ENCODE results near the gene KCNJ1. TPM values are rescaled to one million over a fixed set of nuclear protein-coding genes. Genes with fewer than 3 reads are reported as not detected.

KCNJ1 gene
- total RNA-seq, 2 donors from 2014 or later: not detected

- DNase-seq (peak; percentile 61 to 82 (median 77)), ATAC-seq (peak; percentile 78)
- no peaks in the 10 kb centered on the region for H3K27me3 ChIP-seq
- H3K4me3 ChIP-seq: no peak overlapping the region
- 31 to 47% methylated on average over 7 of the region's 7 CpGs for WGBS, 2 donors
- no peaks in the 10 kb centered on the region for H3K9me3 ChIP-seq
- TF ChIP-seq, protein P1, sequence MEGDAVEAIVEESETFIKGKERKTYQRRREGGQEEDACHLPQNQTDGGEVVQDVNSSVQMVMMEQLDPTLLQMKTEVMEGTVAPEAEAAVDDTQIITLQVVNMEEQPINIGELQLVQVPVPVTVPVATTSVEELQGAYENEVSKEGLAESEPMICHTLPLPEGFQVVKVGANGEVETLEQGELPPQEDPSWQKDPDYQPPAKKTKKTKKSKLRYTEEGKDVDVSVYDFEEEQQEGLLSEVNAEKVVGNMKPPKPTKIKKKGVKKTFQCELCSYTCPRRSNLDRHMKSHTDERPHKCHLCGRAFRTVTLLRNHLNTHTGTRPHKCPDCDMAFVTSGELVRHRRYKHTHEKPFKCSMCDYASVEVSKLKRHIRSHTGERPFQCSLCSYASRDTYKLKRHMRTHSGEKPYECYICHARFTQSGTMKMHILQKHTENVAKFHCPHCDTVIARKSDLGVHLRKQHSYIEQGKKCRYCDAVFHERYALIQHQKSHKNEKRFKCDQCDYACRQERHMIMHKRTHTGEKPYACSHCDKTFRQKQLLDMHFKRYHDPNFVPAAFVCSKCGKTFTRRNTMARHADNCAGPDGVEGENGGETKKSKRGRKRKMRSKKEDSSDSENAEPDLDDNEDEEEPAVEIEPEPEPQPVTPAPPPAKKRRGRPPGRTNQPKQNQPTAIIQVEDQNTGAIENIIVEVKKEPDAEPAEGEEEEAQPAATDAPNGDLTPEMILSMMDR (IDR thresholded peaks at IDR 0.05): no peak
- no peak for TF ChIP-seq POLR2A (IDR thresholded peaks at IDR 0.05)
- intact Hi-C loops (cut with DNase I): no loop called here
- peaks cover 43% of the 10 kb centered on the region for H3K4me1 ChIP-seq
- H3K36me3 ChIP-seq (replicated peaks in 1 of 2; ENCODE audit: insufficient read depth in 1 of 2, low read depth in 2 of 2): no peaks in the 10 kb centered on the region
- peak overlapping the region; percentile 58 to 75 (median 72) for H3K27ac ChIP-seq
These were observed 25.5 kb downstream of the KCNJ1 start for GRCh38 chr11:128841461-128842072.

DNA sequence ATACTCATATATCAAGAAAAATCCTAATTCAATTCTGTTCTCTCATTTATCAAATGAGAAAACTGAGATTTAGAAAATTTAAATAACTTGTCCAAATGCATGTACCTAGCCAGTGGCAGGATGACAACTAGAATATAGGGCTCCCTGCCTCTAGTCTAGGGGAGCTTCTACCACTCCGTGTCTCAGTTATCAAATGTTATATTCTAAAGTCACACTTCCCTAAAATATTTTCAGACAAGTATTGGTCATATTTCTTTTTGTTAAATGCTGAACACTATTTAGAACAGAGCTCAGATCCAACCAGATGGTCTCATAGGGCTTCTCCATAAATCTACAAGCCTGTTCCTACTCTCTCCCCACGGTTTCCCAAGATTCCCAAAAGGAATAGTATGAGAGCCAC lies 26.3 kb downstream of the KCNJ1 start:
- Histone ChIP-seq H3K9me3 (no peaks in the 10 kb centered on the region), H3K4me3 (no peak overlapping the region), H3K4me1 (peaks cover 43% of the 10 kb centered on the region), H3K27ac (peak overlapping the region; percentile 22 to 75 (median 72)), H3K36me3 (replicated peaks in 1 of 2; ENCODE audit: insufficient read depth in 1 of 2, low read depth in 2 of 2) (no peaks in the 10 kb centered on the region), H3K27me3 (no peaks in the 10 kb centered on the region)
- intact Hi-C loops (cut with DNase I): no loop called here
- DNase-seq (no peak), ATAC-seq (no peak)
- 56 to 75% methylated on average over 2 of the region's 2 CpGs for WGBS, 2 donors
- no peak for TF ChIP-seq POLR2A (IDR thresholded peaks at IDR 0.05)
- TF ChIP-seq, protein P1 (IDR thresholded peaks at IDR 0.05): no peak

DNA sequence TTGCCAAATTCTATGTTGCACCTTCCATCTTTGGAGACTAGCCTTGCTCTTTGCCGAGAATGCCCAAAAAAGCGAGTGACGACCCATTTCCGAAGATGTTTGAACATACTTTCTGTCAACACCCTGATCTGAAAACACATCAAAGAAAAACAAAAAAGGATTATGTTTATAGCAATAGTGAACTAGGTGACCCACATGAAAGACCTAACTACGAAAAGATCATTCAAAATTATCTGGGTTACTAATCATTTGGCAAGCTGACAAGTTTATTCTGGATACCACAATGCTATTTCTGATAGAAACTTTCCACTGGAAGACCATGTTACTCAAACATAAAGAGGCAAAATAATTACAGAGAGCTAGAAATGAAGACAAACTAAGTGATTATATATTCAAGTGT lies 27.0 kb downstream of the KCNJ1 start:
- no peak for DNase-seq
- intact Hi-C loops (cut with DNase I): no loop called here
- H3K27me3 ChIP-seq: no peaks in the 10 kb centered on the region

GRCh38 chr11:128839081-128839480 lies 28.0 kb downstream of the KCNJ1 start:
- intact Hi-C loops (cut with DNase I): no loop called here
- 89 to 93% methylated on average over 5 of the region's 5 CpGs for WGBS, 2 donors
- DNase-seq (no peak), ATAC-seq (no peak)
- Histone ChIP-seq H3K9me3 (no peaks in the 10 kb centered on the region), H3K4me1 (peaks cover 48% of the 10 kb centered on the region), H3K36me3 (replicated peaks in 1 of 2; ENCODE audit: insufficient read depth in 1 of 2, low read depth in 2 of 2) (no peaks in the 10 kb centered on the region), H3K4me3 (no peak overlapping the region), H3K27ac (no peak overlapping the region), H3K27me3 (no peaks in the 10 kb centered on the region)
- no peak for TF ChIP-seq POLR2A (IDR thresholded peaks at IDR 0.05)
- TF ChIP-seq, protein P1 (IDR thresholded peaks at IDR 0.05): no peak

More for the DNA sequence above, 27.0 kb downstream of the KCNJ1 start:
- no peaks in the 10 kb centered on the region for H3K9me3 ChIP-seq
- H3K27ac ChIP-seq: no peak overlapping the region
- 56 to 59% methylated on average over 5 of the region's 5 CpGs for WGBS, 2 donors
- ATAC-seq: no peak
- H3K4me3 ChIP-seq: no peak overlapping the region
- H3K4me1 ChIP-seq: peaks cover 50% of the 10 kb centered on the region
- no peak for TF ChIP-seq POLR2A (IDR thresholded peaks at IDR 0.05)
- TF ChIP-seq, protein P1 (IDR thresholded peaks at IDR 0.05): no peak
- no peaks in the 10 kb centered on the region for H3K36me3 ChIP-seq (replicated peaks in 1 of 2; ENCODE audit: insufficient read depth in 1 of 2, low read depth in 2 of 2)

DNA sequence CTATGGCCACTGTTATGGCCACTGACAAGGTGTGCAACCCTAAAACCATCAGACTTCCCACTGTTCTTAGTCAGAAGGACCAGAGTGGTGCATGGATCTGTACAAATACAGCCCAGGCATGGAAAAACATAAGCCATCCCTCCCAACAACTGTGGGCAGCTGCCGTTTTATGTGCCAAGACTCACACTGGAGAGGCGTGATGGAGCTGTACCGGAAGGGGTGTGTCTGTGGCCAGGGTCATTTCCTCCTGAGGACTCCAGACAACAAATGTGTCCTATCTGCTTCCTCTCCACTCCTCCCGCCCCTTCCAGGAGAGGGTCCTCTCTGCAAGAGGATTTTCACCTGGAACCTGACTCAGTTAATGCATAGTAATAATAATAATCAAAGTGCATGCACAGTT lies 29.5 kb downstream of the KCNJ1 start:
- Histone ChIP-seq H3K27ac (no peak overlapping the region), H3K9me3 (no peaks in the 10 kb centered on the region), H3K36me3 (replicated peaks in 1 of 2; ENCODE audit: insufficient read depth in 1 of 2, low read depth in 2 of 2) (no peaks in the 10 kb centered on the region), H3K27me3 (no peaks in the 10 kb centered on the region), H3K4me1 (peaks cover 34% of the 10 kb centered on the region), H3K4me3 (no peak overlapping the region)
- ATAC-seq (no peak), DNase-seq (no peak)
- intact Hi-C loops (cut with DNase I): no loop called here
- WGBS, 2 donors: 60 to 65% methylated on average over 4 of the region's 4 CpGs
- no peak for TF ChIP-seq POLR2A (IDR thresholded peaks at IDR 0.05)
- TF ChIP-seq, protein P1 (IDR thresholded peaks at IDR 0.05): no peak
